NCI-H1694 (cell line): ENCODE measurements around the gene PRKAR1B.

ENCODE experiments used
- DNase-seq: peaks from one replicate; lab custom pipeline; 2025; lab: John Stamatoyannopoulos, UW

Gene PRKAR1B

DNA sequence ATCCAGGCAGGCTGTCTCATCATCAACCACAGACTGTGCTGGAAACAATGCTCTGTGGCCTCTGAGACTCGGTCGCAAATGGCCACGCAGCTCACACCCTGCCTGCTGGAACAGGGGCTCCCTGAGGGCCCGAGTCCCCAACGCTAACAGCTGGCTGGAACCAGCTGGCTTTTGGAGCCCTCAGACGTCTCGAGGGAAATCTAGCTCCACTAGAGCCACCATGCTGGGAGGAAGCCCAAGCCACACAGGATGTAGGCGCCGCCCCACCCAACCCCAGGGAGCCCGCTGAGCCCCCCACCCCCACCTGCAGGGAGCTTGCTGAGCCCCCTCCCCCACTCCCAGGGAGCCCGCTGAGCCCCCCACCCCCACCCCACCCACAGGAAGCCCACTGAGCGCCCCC is 186.1 kb downstream of the PRKAR1B start:
- DNase-seq, result no peak

DNA sequence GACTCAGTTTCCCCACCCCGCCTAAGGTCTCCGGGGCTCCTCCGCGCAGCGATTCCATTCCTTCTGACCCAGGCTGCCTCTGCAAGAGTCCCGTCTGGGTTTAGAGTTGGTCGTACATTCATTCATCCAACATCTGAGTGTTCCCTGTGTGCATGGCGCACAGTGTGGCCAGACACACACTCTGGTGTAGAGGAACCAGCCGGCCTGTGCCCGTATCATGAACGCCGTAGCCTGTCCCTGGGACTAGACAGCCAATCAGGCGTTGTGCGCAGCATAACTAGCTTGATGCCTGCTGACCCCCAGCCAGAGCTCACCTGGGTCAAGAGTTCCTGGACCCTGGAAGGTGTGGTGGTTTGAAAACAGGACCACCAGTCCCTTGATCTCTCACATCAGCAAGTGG is 186.5 kb downstream of the PRKAR1B start:
- no peak for DNase-seq

DNA sequence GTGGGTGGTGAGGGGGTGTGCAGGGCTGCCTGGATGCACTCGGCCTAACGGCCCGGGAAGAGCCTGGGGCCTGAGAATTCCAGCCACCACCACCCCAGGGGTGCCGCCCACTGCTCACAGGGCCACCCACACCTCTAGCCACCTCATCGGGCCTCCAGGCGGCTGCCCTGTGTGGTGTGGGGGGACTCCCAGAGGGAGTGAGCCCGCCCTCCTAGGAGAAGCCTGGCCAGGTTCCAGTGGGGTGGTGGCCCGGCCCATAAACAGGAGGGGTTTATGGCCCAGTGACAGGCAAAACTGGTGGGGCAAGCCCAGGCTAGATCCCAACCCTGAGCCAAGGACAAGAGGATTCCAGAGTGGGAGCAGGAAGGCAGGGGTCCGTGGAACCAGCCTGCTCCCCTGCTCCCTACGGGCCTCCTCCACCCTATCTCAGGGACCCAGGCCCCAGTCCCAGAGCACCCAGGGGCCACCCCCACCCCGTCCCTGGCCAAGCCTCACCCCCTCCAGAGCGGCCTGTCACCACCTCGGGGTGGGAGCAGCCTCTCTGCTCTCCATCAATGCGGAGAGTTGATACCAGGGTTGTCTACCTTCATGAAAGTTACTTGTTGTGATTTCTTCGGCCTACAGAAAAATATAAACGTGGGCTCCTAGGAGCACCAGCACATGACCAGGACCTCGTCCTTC is 187.2 kb downstream of the PRKAR1B start:
- DNase-seq, result peak; percentile 87

DNA sequence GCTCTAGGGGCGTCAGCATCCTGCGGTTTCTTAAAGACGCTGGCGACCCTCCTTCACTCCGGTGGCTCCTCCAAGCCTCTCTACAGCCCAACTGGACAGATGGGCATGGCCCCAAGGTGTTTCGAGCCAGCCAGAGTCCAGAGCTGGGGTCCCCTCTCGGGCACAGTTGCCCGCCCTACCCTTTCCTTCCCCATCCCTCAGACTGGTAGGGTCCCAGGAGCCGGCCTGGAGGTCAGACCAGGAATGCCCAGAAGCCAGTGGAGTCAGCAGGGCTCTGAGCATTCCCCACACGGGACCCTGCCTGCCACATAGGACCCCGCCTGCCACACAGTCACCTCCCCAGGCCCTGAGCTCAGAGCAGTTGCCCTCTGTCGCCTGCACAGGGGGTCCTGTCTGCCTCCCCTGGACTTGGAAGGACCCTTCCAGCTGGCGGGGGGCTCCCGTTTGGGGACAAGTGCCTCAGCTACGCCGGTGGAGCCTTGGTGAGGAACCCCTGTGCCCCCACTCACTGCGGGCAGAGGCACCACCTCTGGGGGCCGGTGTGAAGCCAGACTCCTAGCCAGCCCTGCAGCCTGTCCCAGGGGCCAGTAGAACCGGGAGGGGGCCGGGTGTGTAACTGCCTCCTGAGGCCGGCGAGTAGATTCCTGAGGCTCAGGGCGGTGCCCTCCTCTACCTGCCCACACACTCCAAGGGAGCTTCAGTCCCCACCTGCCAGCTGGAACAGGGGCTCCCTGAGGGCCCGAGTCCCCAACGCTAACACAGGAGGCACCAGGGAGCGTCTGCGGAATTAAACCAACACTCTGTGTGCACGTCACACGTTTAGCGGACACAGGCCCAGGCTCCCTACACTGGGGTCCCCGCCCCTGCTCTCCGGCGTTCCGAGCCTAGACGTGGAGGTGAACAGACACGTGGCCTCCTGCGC is 188.1 kb downstream of the PRKAR1B start:
- DNase-seq, result no peak

DNA sequence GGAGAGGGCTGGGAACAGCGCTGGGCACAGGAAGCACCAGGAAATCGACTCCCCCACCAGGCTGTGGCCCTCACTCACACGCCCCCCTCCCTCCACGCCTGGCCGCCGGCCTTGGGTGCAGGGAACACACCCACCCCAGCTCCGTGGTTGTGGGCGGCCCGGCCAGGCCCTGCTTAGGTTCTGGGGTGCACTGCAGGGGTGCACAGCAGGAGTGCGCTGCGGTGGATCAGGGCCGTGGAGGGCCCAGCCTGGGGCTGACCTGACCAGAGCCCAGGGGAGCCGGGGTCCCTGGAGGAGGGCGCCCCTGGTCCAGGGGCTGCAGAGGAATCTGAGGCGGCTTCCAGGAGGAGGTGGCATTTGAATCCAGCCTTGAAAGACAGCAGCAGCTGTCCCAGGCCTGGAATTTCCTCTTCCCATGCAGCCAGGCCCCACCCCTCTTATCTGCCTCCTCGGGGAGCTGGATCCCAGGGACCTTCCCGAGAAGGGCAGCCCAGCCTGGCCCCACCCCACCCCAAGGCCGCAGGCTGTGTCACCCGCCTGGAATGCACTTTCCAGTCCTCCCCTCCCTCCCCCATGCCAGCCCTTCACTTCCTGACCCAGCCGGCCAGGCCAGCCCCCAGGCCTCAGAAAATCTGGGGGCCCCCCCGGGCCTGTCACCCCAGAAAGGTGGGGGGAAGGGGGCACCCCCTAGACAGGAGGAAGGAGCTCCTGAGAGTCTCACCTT is 189.0 kb downstream of the PRKAR1B start:
- no peak for DNase-seq

DNA sequence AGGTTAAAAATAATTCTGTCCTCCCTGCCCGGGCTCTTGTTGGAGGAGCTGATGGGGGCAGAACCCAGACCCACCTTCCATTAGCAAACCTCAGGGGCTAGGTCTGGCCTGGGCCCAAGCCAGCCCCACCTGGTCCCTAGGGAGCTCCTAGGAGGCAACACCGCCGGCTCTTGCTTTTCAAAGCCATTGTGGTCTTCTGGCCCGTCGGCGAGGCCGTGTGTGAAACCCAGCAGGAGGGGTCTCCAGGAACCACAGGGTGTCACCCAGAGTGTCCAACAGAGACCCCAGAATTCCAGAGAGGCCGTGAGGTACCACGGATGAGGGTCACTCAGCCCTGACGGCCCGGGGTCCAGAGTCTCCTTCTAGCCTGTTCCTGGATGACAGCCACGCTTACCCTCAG is 190.8 kb downstream of the PRKAR1B start:
- DNase-seq, result no peak

DNA sequence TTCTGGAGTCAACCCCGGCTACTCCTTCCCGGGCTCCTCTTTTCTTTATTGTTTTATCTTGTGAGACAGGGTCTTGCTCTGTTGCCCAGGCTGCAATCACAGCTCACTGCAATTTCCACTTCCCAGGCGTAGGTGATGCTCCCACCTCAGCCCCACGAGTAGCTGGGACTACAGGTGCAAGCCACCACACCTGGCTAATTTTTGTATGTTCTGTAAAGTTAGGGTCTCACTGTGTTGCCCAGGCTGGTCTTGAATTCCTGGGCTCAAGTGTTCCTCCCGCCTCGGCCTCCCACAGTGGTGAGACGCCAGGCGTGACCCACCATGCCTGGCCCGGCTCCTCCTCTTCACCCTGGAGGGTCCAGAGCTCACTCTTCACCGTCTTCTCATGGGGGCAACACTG is 192.1 kb downstream of the PRKAR1B start:
- DNase-seq, result no peak

DNA sequence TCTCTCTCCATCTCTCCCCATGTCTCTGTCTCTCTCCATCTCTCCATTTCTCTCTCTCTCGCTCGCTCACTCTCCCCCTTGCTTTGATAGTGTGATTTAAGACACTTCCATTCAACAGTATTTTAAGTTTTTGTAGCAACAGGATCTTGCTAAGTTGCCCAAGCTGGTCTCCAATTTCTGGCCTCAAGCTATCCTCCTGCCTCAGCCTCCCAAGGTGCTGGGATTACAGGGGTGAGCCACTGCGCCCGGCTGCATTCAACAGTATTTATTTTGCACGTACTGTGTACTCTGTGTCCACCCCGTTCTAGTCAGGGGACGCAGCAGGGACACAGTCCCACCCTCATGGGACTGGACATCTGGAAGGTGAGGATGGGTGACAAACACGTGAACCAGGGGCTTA is 193.0 kb downstream of the PRKAR1B start:
- DNase-seq, result no peak

DNA sequence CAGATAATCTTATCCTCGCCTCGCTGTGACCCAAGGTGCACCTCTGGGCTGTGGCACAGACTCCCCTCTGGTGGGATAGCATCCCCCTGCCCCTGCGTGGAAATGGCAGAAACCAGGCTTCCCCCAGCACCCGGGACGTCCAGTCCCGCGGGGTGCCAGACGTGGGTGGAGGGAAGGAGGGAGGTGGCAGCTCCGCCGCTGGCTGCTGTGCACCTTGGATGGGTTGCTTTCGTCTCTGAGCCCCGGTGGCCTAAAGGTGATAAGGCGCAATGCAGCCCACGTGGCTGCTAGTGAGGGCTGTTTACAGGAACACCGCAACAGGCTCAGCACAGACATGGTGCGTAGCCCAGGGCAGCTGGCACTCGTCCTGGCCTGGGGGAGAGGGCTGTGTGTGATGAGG is 193.8 kb downstream of the PRKAR1B start:
- no peak for DNase-seq

DNA sequence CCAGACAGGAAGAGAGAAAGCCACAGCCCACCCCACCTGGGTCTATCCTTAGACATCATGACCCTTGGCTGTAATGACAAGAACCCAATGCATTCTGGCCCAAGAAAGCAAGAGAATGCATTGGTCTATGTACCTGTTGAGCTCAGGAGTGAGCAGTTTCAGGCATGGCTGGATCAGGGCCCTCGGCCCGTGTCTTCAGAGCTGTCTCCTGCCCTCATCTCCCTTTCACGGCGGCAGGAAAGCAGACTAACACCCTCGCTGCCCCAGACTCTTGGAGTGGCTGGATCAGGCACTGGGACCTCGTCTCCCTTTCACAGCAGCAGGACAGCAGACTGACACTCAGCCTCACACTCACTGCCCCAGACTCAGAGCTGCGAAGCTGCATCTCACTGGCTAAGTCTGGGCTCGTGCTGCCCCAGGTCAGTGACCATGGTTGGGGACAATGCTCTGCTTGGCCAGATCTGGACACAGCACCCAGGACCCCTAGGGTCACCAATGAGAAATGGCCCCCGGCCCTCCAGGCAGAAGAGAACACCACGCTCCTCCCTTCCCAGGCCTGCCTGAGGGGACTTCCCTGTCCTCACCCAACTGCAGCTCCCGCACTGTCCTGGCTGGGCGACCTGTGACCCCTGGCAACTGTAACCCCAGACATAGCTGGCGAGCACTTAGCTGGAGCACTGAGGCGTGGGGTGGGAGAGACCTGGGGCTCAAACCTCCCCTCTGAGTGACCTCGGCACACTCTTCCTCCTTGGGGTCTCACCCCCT is 194.5 kb downstream of the PRKAR1B start:
- DNase-seq, result no peak

DNA sequence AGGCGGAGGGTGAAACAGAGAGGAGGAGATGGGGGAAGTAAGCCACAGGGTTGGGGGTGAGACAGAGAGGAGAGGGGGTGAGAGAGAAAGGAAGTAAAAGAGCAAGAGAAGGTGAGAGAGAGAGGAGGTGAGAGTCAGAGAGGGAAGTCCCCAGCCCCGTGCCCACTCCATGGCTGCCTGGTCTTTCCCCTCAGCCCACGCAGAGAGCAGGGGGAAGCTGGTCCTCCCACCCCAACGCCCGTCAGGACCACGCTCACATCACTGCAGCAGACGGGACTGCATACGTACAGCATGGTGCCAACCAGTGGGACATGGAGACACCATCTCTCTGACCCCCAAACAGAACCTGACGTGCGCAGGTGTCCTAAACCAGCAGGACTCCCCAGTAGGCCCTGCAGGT is 195.3 kb downstream of the PRKAR1B start:
- DNase-seq, result no peak

DNA sequence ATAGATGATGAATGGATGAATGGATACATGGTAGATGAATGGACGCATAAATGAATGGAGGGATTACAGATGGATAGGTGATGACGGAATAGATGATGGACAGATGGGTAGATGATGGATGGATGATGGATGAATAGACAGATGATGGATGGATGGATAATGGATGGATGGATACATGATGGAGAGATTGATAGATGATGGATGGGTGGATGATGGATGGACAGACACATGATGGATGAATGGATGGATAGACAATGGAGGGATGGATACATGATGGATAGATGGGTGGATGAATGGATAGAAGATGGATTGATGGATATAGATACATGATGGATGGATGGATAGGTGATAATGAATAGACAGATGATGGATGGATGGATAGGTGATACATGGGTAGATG is 198.6 kb downstream of the PRKAR1B start:
- no peak for DNase-seq

DNA sequence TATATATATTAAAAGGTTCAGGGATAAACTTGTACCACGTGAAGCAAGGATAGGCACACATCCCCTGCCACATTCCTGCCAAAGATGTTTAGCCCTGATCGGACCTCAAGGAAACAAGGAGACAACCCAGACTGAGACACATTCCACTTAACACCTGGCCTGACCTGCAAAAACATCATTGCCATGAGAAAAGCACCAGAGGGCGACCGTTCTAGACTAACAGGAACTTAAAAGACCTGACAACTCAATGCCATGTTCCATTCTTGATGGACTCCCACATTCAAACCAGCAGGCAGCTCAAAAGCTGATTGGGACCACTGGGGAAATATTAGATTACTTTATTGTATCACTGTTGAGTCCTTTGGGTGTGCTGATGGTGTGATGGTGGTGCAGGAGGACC is 199.4 kb downstream of the PRKAR1B start:
- no peak for DNase-seq

DNA sequence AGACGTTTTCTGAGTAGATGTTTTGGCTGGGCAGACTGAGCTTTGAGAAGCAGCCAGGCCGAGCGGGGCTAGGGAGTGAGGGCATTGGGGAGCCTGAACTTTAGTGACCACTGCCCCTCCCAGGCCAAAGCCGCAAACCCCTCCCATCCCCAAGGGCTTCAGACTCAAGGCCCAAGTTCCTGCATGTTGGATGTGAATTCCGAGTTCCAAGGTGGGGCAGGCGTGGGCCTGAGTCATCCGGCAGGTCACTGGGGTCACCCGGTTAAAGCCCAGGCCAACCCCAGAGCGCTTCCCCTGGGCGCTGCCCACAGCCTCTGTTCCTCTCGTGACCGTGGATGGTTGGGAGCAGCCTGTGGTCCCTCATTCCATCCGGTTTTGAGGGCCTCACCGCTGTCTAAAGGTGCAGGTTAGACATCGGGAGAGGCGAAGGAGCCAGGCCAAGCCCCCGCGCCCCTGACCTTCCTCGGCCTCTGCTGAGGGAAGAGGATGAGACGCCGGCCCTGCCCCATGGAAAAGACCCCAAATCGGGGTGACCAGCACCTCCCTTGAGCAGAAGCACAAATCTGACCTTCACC is 200.5 kb downstream of the PRKAR1B start:
- no peak for DNase-seq

DNA sequence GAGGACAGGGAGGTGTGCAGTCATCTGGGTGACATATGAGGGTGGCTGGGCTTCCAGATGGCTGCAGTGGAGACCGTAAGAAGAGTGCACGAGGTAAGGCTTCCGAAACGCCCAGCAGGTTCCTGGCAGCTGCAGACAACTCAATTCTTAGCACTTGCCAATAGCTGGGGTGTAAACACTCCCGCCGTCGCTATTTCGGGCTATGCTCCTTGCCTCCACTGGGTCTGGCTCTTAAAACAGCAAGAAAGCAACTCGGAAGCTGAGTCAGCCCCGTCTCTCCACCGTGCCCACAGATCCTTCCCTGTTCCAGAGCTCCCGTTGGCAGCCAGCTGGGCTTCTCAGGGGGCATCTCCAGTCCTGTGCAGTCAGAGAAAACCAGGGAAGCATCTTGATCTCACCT is 201.3 kb downstream of the PRKAR1B start:
- no peak for DNase-seq

DNA sequence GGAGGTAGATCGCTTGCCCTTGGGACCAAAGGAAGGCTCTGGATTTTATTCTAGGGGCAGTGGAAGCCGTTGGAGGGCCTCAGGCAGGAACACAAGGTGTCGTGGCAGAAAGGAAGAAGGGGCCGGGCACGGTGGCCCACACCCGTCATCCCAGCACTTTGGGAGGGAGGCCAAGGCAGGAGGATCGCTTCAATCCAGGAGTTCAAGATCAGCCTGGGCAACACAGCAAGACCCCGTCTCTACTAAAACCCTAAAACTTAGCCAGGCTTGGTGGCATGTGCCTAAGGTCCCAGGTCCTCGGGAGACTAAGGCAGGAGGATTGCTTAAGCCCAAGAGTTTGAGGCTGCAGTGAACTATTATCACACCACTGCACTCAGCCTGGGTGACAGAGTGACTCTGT is 202.3 kb downstream of the PRKAR1B start:
- DNase-seq, result no peak

DNA sequence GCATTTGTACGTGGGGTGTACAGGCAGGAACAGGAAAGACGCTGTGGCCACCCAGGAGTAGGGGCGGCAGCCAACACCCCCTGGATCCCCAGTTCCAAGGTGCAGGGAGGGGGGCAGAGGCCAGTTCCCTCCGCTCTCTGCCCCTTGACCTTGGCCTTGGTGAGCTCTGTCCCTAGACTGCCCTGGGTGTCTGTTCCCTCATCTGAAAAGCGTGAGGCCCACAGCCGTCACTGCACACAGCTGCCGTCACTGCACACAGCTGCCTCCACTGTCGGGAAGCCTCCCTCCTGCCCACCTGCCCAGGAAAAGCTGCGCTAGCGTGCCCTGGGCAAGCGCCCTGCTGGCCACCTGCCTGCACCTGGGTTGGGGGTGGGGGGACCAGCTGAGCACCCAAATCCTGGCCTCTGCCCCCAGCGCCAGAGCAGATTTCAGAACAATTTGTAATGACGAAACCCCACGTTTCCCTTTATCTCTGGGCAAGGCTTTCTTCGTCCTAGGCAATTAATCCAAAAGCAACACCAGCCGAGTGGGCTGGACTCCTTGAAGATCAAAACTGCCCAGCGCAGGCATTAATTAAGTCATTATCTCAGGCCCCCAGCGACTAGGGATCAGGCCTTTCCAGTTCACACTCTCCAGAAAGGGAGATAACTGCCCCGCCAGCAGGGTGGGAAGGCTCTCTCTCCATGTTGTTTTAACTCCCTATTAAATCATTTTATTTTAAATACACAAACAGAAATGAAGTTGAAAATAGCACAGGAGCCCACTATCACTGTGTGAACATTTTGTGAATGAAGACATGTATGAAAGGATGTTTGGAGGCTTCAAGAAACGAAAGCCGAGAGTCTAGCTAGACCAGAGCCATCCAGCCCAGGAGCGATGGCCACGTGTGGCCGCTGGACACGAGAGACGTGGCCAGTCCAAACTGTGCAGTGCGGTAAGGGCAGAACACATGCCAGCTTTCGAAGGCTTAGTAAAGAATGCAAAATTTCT is 203.4 kb downstream of the PRKAR1B start:
- no peak for DNase-seq

DNA sequence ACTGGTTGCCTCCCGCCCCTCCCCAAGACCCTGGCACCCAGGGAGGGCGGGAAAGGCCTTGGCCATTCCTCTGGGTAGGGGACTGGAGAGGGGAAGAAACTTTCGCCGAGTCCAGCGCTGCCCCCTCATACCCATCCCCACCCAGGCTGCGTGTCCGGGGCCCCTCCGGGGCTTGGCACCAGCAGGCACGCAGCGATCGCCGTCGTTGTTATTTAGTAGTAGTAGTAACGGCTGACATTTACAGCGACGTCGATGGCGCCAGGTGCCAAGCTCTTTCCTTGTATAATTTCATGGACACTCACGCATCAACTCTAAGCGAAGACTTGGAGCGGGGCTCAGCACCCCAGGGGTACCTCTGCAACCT is 204.1 kb downstream of the PRKAR1B start:
- DNase-seq, result no peak

DNA sequence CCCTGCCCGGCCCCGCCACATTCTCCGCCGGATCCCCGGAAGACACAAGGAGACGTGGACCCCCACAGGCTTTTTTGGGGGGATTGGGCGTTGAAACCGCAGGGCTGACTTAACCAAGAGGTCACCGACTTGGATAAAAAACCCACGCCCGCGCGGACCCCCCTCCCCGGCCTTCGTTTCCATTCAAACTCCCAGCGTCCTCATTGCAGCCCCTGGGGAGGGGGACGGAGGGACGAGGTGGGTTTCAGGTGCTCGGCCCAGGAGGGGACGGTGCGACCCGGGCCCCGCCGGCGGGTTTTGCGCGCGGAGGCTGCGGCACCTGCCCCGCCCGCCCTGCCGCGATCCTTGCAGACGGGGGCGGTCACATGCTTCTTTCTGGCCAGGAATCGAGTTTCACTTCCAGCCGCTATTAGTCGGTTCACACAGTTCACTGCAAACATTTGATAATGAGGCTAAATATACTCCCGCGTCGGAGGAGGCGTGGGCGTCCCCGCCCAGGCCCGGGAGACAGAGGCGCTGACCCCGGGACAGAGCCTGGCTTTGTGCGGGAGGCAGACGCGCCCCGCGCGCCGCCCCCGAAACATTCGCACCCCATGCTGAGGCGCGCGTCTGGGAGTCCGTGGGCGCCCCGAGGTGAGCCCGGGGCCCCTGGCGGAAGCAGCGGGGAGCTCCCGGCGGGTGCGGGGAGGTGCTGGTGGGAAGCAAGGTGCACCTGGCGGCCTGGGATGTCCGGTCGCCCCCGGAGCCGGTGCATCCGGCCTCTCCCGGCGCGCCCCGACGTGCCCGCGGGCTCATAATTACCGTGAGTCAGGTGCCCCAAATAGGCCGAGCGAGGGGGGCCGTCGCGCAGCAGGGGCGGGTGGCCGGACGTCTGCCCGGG is 204.8 kb downstream of the PRKAR1B start:
- DNase-seq, result no peak
